Right lung (tissue), 10 donors: ENCODE data around the gene ACP5. TPM values are rescaled to one million over a fixed set of nuclear protein-coding genes. Genes with fewer than 3 reads are reported as not detected.
A peak's percentile ranks its signal among the peaks of the same experiment; 100 is the strongest.
"Not testable (repeated sequence)": the region's sequence is repeated elsewhere in the genome, so short reads cannot be mapped to it uniquely, and the experiment has no call there.

Experiments
- DNase-seq, 2 donors: peaks; one replicate each; pipeline ENCODE4 v3.0.0-alpha.2; 2013
- long read RNA-seq, 8 donors: transcript quantifications; one replicate each; lab custom pipeline, GENCODE V29; 2026
- polyA plus RNA-seq, 5 donors: library from polyadenylated mRNA; unstranded; fragments of 120-200 nt; gene quantifications; one replicate each; pipeline versions ENCODE4 v1.2.1 to v1.2.3, GENCODE V29; 2013; ENCODE audit warnings: inconsistent platforms in 1 of 5, low replicate concordance in 1 of 5; ENCODE audit not compliant: insufficient read length in 5 of 5, insufficient read depth in 1 of 5

ACP5 gene
- polyA plus RNA-seq = 1 to 10 TPM; 2.6 to 4.4 (median 3.5) TPM
- long read RNA-seq, donor 1, partial matches to known transcripts = 0 of 4 reads
- long read RNA-seq, donor 1, other reads (novel, unspliced or antisense) = 0 of 4 reads
- long read RNA-seq, donor 2 = 0 reads
- long read RNA-seq, donor 3 = 0 reads
- long read RNA-seq, donor 4, partial matches to known transcripts = 0 of 1 reads
- long read RNA-seq, donor 4, other reads (novel, unspliced or antisense) = 0 of 1 reads
- long read RNA-seq, donor 5, partial matches to known transcripts = 0 of 2 reads
- long read RNA-seq, donor 5, other reads (novel, unspliced or antisense) = 0 of 2 reads
- long read RNA-seq, donor 6, partial matches to known transcripts = 0 of 2 reads
- long read RNA-seq, donor 6, other reads (novel, unspliced or antisense) = 0 of 2 reads
- long read RNA-seq, donor 7 = 0 reads
- long read RNA-seq, donor 8 = 0 reads

GRCh38 chr19:11577451-11578257, at the start of gene ACP5:
TSS of gene ACP5 (minus strand) at chr19:11577645. CDS start at chr19:11577317, 328 bp downstream.
- no peak for DNase-seq

- no peak for DNase-seq
These were observed 48.8 kb upstream of the ACP5 start for GRCh38 chr19:11626252-11626651.

GRCh38 chr19:11624069-11624463, 46.6 kb upstream of the ACP5 start:
- no peak for DNase-seq

GRCh38 chr19:11622401-11622800, 45.0 kb upstream of the ACP5 start:
- not testable (repeated sequence) for DNase-seq

- no peak for DNase-seq
These were observed 43.1 kb upstream of the ACP5 start for GRCh38 chr19:11620553-11620952.

GRCh38 chr19:11617180-11618062, 40.0 kb upstream of the ACP5 start:
- no peak for DNase-seq

- no peak for DNase-seq
These were observed 35.5 kb upstream of the ACP5 start for GRCh38 chr19:11612816-11613511.

- DNase-seq = no peak
These were observed 34.3 kb upstream of the ACP5 start for GRCh38 chr19:11611730-11612129.

- no peak for DNase-seq
These were observed 29.0 kb upstream of the ACP5 start for GRCh38 chr19:11606484-11606883.

- DNase-seq = not testable (repeated sequence)
These were observed 22.3 kb upstream of the ACP5 start for GRCh38 chr19:11599704-11600103.

- no peak for DNase-seq
These were observed 21.3 kb upstream of the ACP5 start for GRCh38 chr19:11598746-11599145.

GRCh38 chr19:11598103-11598483, 20.6 kb upstream of the ACP5 start:
- DNase-seq = no peak

GRCh38 chr19:11597202-11598102, 20.0 kb upstream of the ACP5 start, which contains the start of gene ZNF627:
TSS of gene ZNF627 (plus strand) at chr19:11597483. CDS start at chr19:11597628, 145 bp downstream.
- DNase-seq = peak; percentile 97 to 98

- DNase-seq = no peak
These were observed 18.7 kb upstream of the ACP5 start for GRCh38 chr19:11596156-11596555.

GRCh38 chr19:11594084-11594483, 16.6 kb upstream of the ACP5 start:
- DNase-seq = no peak

- DNase-seq = no peak
These were observed 10.7 kb upstream of the ACP5 start for GRCh38 chr19:11587975-11588631.

GRCh38 chr19:11587302-11587974, 10.0 kb upstream of the ACP5 start:
- DNase-seq = peak in 1 of 2 donors; percentile 56

GRCh38 chr19:11586331-11586730, 8.9 kb upstream of the ACP5 start:
- DNase-seq = no peak

- DNase-seq = no peak
These were observed 4.3 kb upstream of the ACP5 start for GRCh38 chr19:11581740-11582139.
